ENCODE data around the gene EFHC1.
A peak's percentile ranks its signal among the peaks of the same experiment; 100 is the strongest.

Gene EFHC1

DNA sequence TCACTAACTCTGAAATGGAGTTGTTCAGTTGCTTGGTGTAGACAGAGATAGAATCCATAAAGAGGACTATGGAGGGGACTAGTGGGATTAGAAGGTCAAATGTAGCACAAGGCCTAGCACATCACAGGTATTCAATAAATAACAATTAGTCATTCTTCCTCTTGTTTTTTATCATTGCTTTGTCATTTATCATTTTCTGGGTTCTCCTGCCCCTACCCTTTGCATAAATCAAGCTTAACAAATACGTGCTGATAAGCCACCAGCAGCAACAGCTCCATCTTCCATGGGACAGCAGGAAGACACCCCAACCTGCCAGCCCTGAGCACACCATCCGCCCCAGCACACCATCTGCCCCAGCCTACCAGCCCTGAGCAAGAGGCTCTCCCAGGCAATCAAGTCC, 133.6 kb downstream of the EFHC1 start:
- no peak overlapping the region for H3K4me3 ChIP-seq (replicated peaks in 1 of 2; ENCODE audit: low read depth in 2 of 2, low read length in 2 of 2)
- DNase-seq (ENCODE audit: low read depth in 2 of 2) = no peak
- TF ChIP-seq, protein P1, sequence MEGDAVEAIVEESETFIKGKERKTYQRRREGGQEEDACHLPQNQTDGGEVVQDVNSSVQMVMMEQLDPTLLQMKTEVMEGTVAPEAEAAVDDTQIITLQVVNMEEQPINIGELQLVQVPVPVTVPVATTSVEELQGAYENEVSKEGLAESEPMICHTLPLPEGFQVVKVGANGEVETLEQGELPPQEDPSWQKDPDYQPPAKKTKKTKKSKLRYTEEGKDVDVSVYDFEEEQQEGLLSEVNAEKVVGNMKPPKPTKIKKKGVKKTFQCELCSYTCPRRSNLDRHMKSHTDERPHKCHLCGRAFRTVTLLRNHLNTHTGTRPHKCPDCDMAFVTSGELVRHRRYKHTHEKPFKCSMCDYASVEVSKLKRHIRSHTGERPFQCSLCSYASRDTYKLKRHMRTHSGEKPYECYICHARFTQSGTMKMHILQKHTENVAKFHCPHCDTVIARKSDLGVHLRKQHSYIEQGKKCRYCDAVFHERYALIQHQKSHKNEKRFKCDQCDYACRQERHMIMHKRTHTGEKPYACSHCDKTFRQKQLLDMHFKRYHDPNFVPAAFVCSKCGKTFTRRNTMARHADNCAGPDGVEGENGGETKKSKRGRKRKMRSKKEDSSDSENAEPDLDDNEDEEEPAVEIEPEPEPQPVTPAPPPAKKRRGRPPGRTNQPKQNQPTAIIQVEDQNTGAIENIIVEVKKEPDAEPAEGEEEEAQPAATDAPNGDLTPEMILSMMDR (IDR thresholded peaks at IDR 0.05; ENCODE audit: low read depth, low read length) = no peak

DNA sequence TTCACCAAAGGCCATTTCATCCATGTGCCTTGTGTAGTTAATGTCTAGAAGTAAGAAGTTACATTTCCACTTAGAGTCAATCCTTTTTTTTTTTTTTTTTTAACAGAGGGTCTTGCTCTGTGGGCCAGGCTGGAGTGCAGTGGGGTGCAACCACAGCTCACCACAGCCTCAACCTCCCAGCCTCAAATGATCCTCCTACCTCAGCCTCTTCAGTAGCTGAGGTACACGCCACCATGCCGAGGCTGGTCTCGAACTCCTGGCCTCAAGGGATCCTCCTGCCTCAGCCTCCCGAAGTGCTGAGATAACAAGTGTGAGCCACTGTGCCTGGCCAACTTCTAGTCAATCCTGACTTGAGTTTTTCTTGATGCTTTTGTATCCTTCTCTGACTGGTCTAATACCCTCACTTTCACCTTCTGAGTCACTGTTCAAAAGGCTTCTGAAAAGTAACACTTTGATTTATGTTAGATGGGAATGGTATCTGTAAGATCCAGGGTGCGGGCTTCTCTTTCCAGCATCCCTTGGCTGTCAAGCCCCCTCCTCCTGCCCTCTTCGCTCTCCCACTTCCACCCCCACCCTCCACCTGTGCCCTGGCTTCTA, 134.6 kb downstream of the EFHC1 start:
- no peak overlapping the region for H3K4me3 ChIP-seq (replicated peaks in 1 of 2; ENCODE audit: low read depth in 2 of 2, low read length in 2 of 2)

DNA sequence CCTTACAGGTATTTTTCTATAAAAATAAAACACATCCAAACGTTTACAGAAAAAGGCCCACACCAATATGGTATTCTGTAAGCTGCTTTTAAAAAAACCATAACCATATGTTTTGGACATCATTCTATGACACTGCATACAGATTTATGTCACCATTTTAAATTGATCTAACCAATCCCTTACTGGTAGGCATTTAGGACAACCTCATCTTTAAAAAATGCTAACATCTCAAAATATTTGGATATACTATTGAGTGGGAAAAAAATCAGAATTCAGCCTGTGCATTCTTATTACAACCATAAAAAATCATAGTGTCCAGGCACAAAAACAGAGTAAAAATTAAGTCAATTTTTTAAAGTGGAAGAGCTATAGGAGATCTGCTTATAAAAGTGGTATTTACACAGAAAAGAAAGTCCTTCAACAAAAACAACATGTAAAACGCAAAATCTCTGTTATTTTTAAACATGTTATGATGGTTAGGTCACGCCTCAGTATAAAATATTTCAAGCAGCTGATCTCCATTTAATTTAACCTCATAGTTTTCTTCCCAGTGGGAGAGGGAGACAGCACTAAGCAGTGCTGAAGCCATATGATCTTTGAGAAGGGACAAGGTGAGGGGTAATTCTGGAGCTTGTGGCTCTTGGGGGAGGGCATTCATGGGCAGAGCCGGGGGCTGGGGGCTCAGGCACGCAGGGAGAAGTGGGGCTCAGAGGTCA, 135.5 kb downstream of the EFHC1 start:
- DNase-seq (ENCODE audit: low read depth in 2 of 2) = peak in 1 of 2 donors; percentile 25
- TF ChIP-seq, protein P1 (IDR thresholded peaks at IDR 0.05; ENCODE audit: low read depth, low read length) = no peak
- no peak overlapping the region for H3K4me3 ChIP-seq (replicated peaks in 1 of 2; ENCODE audit: low read depth in 2 of 2, low read length in 2 of 2)

More for the DNA sequence above, 134.6 kb downstream of the EFHC1 start:
- no peak for DNase-seq (ENCODE audit: low read depth in 2 of 2)
- TF ChIP-seq, protein P1 (IDR thresholded peaks at IDR 0.05; ENCODE audit: low read depth, low read length) = no peak

DNA sequence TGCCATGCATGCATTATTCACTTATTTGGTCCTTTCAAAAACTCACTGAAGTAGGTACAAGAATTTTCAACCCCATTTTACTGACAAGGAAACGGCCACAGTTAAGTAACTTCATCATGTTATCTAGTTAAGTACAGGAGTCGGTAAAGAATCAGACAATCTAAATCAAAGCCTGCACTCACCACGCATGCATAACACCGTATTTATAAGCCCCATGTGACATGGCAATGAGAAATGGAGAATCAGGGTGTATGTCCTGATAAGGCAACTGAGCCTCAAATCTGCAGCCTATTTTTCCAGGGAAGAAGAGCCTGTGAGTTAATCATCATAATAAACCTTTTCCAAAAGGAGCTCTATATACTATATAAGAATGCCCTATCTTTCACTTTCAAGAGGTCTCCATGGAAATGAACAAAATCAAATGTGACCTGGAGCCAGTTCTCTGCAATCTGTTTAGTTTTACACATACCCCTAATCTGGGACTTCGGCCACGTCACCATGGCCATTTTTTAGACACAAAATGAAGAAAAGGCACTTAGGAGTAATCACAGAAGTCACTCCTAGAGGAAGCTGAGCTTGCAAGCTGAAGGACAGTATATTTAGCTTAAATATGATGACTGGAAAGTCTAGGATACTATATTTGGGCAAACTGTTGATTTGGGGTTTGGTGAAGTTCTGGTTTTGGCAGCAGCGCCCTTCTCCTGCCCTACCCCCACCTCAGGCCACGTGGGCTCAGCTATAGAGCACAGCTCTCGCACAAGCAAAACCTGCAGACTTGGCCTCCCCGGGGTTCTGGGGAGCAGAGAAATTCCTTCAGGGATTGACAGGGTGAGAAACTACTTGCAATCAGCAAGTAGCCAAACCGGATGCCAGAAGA, 137.5 kb downstream of the EFHC1 start:
- peak in 1 of 2 donors; percentile 47 for DNase-seq (ENCODE audit: low read depth in 2 of 2)
- no peak overlapping the region for H3K4me3 ChIP-seq (replicated peaks in 1 of 2; ENCODE audit: low read depth in 2 of 2, low read length in 2 of 2)
- TF ChIP-seq, protein P1 (IDR thresholded peaks at IDR 0.05; ENCODE audit: low read depth, low read length) = no peak

GRCh38 chr6:52558266-52559000, 138.3 kb downstream of the EFHC1 start:
- DNase-seq (ENCODE audit: low read depth in 2 of 2) = peak in 1 of 2 donors; percentile 26
- H3K4me3 ChIP-seq (replicated peaks in 1 of 2; ENCODE audit: low read depth in 2 of 2, low read length in 2 of 2) = no peak overlapping the region
- TF ChIP-seq, protein P1 (IDR thresholded peaks at IDR 0.05; ENCODE audit: low read depth, low read length) = no peak

DNA sequence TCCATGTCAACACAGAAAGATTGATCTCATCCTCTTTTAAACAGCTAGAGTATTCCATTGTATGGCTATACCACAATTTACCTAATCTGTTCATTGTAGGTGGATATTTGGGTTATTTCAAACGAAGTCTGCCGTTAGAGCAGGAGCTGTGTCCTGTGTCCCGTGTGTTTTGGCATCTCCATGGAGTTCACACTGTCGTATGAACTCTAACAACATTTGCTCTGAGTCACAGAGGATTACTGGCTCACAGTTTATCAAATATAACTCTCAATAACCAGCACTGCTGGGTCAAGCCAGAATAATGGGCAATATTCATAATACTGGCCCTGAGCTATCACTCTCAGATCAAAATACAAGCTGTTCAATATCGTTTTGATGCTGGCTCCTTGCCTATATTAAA, 140.3 kb downstream of the EFHC1 start:
- TF ChIP-seq, protein P1 (IDR thresholded peaks at IDR 0.05; ENCODE audit: low read depth, low read length) = no peak
- no peak overlapping the region for H3K4me3 ChIP-seq (replicated peaks in 1 of 2; ENCODE audit: low read depth in 2 of 2, low read length in 2 of 2)
- peak in 1 of 2 donors; percentile 46 for DNase-seq (ENCODE audit: low read depth in 2 of 2)
